DMS 273 (cell line): Measurements from ENCODE around the gene COX6B2.

Source experiments
- DNase-seq: peaks from one replicate; lab custom pipeline; 2025; ENCODE audit not compliant: unreplicated experiment; lab: John Stamatoyannopoulos, UW

Gene COX6B2

GRCh38 chr19:55383279-55384130, 29.0 kb upstream of the COX6B2 start:
- peak; percentile 90 for DNase-seq

- DNase-seq: no peak
Measured at GRCh38 chr19:55382522-55383054, 28.1 kb upstream of the COX6B2 start.

GRCh38 chr19:55382013-55382412, 27.5 kb upstream of the COX6B2 start:
- DNase-seq: no peak

- peak; percentile 87 for DNase-seq
Measured at GRCh38 chr19:55379174-55379573, 24.7 kb upstream of the COX6B2 start.

GRCh38 chr19:55377356-55378131, 23.0 kb upstream of the COX6B2 start:
- DNase-seq: peak; percentile 42

GRCh38 chr19:55376241-55376933, 21.9 kb upstream of the COX6B2 start, which contains the start of gene TMEM190:
Gene TMEM190, plus strand, starts transcription at chr19:55376826. Its CDS starts 28 bp downstream, at chr19:55376854.
- DNase-seq: peak; percentile 40

GRCh38 chr19:55373993-55374757, 19.7 kb upstream of the COX6B2 start:
- DNase-seq: peak; percentile 27

- no peak for DNase-seq
Measured at GRCh38 chr19:55373306-55373992, 18.9 kb upstream of the COX6B2 start.

- peak; percentile 37 for DNase-seq
Measured at GRCh38 chr19:55372316-55373081, 18.0 kb upstream of the COX6B2 start.

GRCh38 chr19:55370305-55370988, 15.9 kb upstream of the COX6B2 start, which contains the start of gene IL11:
Gene IL11, minus strand, starts transcription at chr19:55370463. Its CDS starts 153 bp downstream, at chr19:55370310.
- DNase-seq: no peak

GRCh38 chr19:55369653-55370304, 15.3 kb upstream of the COX6B2 start:
- peak; percentile 74 for DNase-seq

- DNase-seq: peak; percentile 79
Measured at GRCh38 chr19:55368701-55369563, 14.4 kb upstream of the COX6B2 start.

- no peak for DNase-seq
Measured at GRCh38 chr19:55368106-55368505, 13.6 kb upstream of the COX6B2 start.

GRCh38 chr19:55366790-55367189, 12.3 kb upstream of the COX6B2 start:
- DNase-seq: no peak

- DNase-seq: no peak
Measured at GRCh38 chr19:55365964-55366363, 11.4 kb upstream of the COX6B2 start.

- DNase-seq: no peak
Measured at GRCh38 chr19:55365245-55365644, 10.7 kb upstream of the COX6B2 start.
